Measurements from ENCODE around the gene PTOV1.

- TF ChIP-seq CTCF (IDR thresholded peaks at IDR 0.05; ENCODE audit: low read depth, low read length, missing input control) (no peak), NR2F2 (IDR thresholded peaks at IDR 0.05) (no peak), YY1 (IDR thresholded peaks at IDR 0.05) (no peak), SP1 (IDR thresholded peaks at IDR 0.05) (no peak)
Observed at GRCh38 chr19:49858088-49858985, 7.4 kb downstream of the PTOV1 start.
